HUES64 (cell line): ENCODE measurements around the gene RAB28.

Experiments used
- H3K27ac ChIP-seq: 2 replicates; pipeline ENCODE4 v1.7.0; 2013; ENCODE audit warnings: low read depth, low read length, inconsistent platforms
- H3K27me3 ChIP-seq: 2 replicates; pipeline ENCODE4 v1.6.1; 2013; ENCODE audit warnings: mild to moderate bottlenecking, low read length; ENCODE audit not compliant: insufficient read depth
- H3K36me3 ChIP-seq: 2 replicates; pipeline ENCODE4 v1.6.1; 2013; ENCODE audit warnings: mild to moderate bottlenecking, low read length; ENCODE audit not compliant: insufficient read depth
- H3K4me1 ChIP-seq: 2 replicates; pipeline ENCODE4 v1.6.1; 2013; ENCODE audit warnings: mild to moderate bottlenecking, low read length, moderate library complexity; ENCODE audit not compliant: insufficient read depth
- H3K4me3 ChIP-seq: 2 replicates; pipeline ENCODE4 v1.5.1; 2013; ENCODE audit warnings: mild to moderate bottlenecking, low read length, moderate library complexity
- H3K9ac ChIP-seq: 2 replicates; pipeline ENCODE4 v1.6.1; 2013; ENCODE audit warnings: mild to moderate bottlenecking, low read depth, low read length
- H3K9me3 ChIP-seq: 2 replicates; pipeline ENCODE4 v1.6.1; 2013; ENCODE audit warnings: low read depth, low read length; ENCODE audit not compliant: insufficient read depth
- WGBS: fragments of 150-250, 120-280 bp; methylation state at CpG from one replicate; pipeline ENCODE4 v1.1.7; 2013; ENCODE audit warnings: missing lambda C conversion rate; 5-methylcytosine and 5-hydroxymethylcytosine counted together

Gene RAB28

DNA sequence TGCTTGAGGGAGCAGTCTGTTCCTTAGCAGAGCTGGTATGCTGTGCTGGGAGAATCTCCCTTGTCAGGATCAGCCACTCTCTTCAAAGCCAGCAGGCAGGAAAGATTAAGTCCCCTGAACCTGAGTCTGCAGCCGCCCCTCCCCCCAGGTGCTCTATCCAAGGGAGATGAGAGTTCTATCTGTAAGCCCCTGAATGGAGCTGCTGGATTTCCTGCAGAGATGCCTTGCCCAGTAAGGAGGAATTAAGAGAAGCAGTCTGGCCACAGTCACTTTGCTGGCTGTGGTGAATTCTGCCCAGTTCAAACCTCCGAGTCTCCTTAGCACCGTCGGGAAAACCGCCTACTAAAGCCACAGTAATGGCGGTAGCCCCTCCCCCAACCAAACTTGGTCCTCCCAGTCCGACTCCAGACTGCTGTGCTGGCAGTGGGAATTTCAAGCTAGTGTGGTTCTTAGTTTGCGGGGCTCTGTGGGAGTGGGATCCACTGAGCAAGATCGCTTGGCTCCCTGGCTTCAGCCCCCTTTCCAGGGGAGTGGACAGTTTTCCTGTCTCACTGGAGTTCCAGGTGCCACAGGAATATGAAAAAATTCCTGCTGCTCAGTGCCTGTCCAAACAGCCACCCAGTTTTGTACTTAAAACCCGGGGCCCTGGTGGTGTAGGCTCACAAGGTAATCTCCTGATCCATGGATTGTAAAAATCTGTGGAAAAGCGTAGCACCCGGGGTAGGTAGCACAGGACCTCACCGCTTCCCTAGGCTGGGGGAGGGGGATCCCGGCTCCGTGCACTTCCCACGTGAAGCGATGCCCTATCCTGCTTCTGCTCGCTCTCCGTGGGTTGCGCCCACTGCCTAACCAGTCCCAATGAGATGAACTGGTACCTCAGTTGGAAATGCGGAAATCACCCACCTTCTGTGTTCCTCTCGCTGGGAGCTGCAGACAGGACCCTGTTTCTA lies 38.0 kb downstream of the RAB28 start:
- no peaks in the 10 kb centered on the region for H3K36me3 ChIP-seq
- WGBS: 6% methylated on average over 22 of the region's 22 CpGs
- no peaks in the 10 kb centered on the region for H3K27me3 ChIP-seq
- H3K9ac ChIP-seq: peak overlapping the region; percentile 85
- no peaks in the 10 kb centered on the region for H3K9me3 ChIP-seq
- peak overlapping the region; percentile 87 for H3K27ac ChIP-seq
- H3K4me1 ChIP-seq: peaks cover 25% of the 10 kb centered on the region
- peak overlapping the region; percentile 77 for H3K4me3 ChIP-seq

DNA sequence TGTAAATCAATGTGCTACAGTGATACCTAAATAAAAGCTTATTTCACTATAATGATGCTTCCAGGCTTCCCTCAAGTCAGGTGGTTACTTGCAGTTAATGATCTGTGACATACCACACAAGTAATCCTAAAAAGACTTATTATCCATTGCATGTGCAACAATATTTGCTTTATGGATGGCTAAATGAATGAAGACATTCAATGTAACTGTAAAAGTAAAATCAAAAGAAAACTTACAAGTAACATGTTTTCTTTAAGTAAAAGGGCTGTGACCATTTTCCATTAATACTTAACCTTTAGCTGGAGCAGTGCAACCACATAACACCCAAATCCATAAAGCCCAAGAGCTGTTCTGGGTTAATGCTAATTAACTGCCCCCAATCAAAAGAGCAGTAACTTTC lies 42.6 kb downstream of the RAB28 start:
- Histone ChIP-seq H3K27me3 (no peaks in the 10 kb centered on the region), H3K4me3 (no peak overlapping the region), H3K9me3 (no peaks in the 10 kb centered on the region; the same call in 1 of the 2 replicates), H3K36me3 (no peaks in the 10 kb centered on the region), H3K27ac (no peak overlapping the region), H3K9ac (no peak overlapping the region), H3K4me1 (peaks cover 7% of the 10 kb centered on the region)

DNA sequence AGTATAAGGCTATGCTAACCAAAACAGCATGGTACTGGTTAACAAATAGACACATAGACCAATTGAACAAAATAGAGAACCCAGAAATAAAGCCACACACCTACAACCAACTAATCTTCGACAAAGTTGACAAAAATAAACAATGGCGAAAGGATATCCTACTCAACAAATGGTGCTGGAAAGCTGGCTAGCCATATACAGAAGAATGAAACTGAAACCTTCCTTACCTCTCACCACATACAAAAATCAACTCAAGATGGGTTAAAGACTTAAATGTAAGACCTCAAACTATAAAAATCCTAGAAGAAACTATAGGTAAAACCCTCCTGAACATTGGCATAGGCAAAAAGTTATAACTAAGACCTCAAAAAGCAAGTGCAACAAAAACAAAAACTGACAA lies 47.2 kb downstream of the RAB28 start:
- no peak overlapping the region for H3K27ac ChIP-seq
- H3K9ac ChIP-seq: no peak overlapping the region
- no peak overlapping the region for H3K4me3 ChIP-seq
- no peaks in the 10 kb centered on the region for H3K27me3 ChIP-seq
- H3K4me1 ChIP-seq: peaks cover 15% of the 10 kb centered on the region
- H3K36me3 ChIP-seq: no peaks in the 10 kb centered on the region
- no peaks in the 10 kb centered on the region; the same call in 1 of the 2 replicates for H3K9me3 ChIP-seq
- WGBS: 97% methylated on average over 2 of the region's 2 CpGs

DNA sequence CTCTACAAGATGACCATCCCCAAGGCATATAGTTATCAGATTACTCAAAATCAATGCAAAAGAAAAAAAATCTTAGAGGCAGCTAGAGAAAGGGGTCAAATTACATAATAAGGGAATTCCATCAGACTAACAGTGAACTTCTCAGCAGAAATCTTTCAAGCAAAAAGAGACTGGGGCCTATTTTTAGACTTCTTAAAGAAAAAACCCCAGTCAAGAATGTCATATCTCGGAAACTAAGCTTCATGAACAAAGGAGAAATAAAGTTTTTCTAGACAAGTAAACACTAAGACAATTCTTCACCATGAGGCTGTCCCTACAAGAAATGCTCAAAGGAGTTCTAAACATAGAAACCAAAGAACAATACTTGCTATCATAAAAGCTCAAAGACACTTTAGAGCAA lies 51.7 kb downstream of the RAB28 start:
- no peaks in the 10 kb centered on the region for H3K9me3 ChIP-seq
- H3K4me1 ChIP-seq: peaks cover 32% of the 10 kb centered on the region
- no peaks in the 10 kb centered on the region for H3K36me3 ChIP-seq
- H3K27me3 ChIP-seq: no peaks in the 10 kb centered on the region
- H3K4me3 ChIP-seq: no peak overlapping the region
- no peak overlapping the region for H3K27ac ChIP-seq
- H3K9ac ChIP-seq: no peak overlapping the region
- 95% methylated on average over 1 of the region's 1 CpG for WGBS

DNA sequence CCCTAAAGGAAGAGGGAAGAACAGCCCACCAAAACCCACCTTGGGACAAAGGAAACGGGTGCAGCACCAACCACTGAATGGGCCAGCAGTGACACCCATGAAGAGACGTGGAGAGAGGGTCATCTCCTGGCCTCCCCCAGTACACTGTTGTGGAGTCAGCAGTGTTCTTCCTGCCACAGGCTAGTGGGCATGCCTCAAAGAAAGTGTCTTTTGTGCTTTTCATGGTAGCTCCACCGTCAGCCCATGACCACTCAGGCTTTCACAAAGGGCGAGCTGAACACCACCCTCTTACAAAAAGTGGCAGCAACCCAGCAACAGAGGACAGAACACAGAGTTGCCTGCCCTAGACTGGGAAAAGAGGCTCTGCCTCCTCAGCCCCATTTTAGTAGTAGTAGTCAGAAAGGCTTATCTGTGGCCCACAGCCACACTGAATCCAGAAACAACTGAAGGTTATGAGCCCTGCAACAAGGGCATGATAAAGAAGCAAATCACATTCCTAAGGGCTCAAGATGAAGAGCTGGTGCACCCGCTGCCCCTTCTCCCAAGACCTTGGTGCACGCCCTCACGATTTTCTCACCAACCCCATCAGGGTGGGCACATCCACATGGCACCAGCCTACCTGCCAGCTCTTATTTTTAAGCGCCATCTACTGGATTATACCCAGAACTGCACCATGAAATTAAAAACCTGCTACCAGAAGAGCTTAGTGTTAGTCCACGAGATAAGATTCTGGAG lies 53.1 kb downstream of the RAB28 start:
- Histone ChIP-seq H3K36me3 (no peaks in the 10 kb centered on the region), H3K4me1 (peaks cover 36% of the 10 kb centered on the region), H3K4me3 (no peak overlapping the region), H3K27me3 (no peaks in the 10 kb centered on the region), H3K9ac (no peak overlapping the region), H3K9me3 (no peaks in the 10 kb centered on the region), H3K27ac (no peak overlapping the region)
- WGBS: 78% methylated on average over 9 of the region's 9 CpGs

DNA sequence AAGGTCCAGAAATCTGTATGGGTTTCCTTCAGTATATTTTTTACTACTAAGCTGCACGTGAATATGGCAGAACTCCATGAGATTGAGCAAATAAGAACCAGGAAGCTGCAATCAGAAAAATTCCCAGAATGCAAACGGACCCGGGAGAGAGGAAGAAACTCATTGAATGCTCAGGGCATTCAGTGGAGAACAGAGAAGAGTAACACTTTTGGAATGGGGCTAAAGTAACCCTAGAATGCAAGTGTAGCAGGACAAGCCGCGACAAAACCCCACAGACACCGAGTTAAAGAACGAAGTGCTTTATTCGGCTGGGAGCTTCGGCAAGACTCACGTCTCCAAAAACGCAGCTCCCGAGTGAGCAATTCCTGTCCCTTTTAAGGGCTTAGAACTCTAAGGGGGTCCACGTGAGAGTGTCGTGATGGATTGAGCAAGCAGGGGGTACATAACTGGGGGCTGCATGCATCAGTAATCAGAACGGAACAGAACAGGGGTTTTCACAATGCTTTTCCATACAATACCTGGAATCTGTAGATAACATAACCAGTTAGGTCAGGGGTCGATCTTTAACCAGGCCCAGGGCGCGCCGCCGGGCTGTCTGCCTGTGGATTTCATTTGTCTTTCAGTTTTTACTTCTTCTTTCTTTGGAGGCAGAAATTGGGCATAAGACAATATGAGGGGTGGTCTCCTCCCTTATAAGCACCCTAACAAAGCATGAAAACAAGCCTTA lies 56.4 kb downstream of the RAB28 start:
- Histone ChIP-seq H3K36me3 (no peaks in the 10 kb centered on the region), H3K27ac (no peak overlapping the region), H3K4me3 (no peak overlapping the region), H3K4me1 (peaks cover 28% of the 10 kb centered on the region), H3K9ac (no peak overlapping the region; the same call in 1 of the 2 replicates), H3K27me3 (no peaks in the 10 kb centered on the region), H3K9me3 (no peaks in the 10 kb centered on the region)
- WGBS: 74% methylated on average over 20 of the region's 20 CpGs

DNA sequence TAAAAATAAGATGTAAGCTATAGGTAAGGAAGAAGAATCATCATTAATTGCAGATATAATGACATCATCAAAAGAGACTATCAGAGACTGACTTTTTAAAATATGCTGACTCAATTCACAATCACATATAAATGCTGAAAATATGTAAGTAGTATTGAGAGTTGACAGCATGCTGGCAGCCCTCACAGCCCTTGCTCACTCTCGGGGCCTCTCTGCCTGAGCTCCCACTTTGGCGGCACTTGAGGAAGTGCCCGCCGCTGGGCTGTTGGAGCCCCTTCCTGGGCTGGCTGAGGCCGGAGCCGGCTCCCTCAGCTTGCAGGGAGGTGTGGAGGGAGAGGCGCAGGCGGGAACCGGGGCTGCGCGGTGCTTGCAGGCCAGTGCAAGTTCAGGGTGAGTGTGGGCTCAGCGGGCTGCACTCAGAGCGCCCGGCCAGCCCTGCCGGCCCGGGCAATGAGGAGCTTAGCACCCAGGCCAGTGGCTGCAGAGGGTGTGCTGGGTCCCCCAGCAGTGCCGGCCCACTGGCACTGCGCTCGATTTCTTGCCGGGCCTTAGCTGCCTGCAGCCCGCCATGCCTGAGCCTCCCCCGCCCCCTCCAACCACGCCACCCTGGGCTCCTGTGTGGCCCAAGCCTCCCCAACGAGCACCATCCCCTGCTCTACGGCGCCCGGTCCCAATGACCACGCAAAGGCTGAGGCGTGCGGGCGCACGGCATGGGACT lies 68.9 kb downstream of the RAB28 start:
- Histone ChIP-seq H3K4me3 (no peak overlapping the region), H3K9ac (no peak overlapping the region), H3K4me1 (peaks cover 11% of the 10 kb centered on the region), H3K27ac (no peak overlapping the region), H3K27me3 (no peaks in the 10 kb centered on the region), H3K36me3 (no peaks in the 10 kb centered on the region), H3K9me3 (peaks cover 3% of the 10 kb centered on the region; the same call in 1 of the 2 replicates)
- 95% methylated on average over 32 of the region's 32 CpGs for WGBS

DNA sequence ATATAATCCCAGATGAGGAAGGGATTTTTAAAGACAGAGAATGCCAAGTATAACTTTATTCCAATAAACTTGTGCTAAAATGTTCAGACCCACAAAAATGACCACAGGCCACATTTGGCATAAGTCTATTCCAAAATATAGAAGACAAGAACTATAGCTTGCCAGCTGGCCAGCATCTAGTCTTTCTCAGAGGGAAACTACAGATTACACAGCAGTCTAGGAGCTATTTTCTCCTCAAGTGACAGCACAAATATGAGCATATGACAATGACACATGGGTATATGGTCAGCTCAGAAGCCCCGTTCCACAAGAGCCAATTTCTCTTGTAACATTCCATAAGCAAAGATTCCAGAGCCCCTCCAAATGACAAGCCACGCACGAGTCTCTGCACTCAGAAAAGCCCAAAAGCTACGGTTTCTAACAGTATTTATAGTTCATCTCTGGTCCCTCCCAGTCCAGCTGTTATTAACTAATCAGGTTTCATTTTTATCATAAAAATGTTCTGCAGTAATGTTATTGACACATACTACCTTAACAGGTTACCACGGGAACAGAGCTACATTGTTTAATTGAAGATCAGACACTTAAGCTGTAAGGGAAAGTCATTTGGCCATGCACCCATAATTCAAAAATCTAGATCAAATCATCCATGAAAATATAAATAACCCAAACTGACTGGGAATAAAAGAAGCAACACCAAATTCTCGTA lies 70.3 kb downstream of the RAB28 start:
- no peak overlapping the region for H3K27ac ChIP-seq
- no peak overlapping the region for H3K9ac ChIP-seq
- 92% methylated on average over 6 of the region's 6 CpGs for WGBS
- no peaks in the 10 kb centered on the region for H3K27me3 ChIP-seq
- H3K4me3 ChIP-seq: no peak overlapping the region
- H3K36me3 ChIP-seq: no peaks in the 10 kb centered on the region
- H3K9me3 ChIP-seq: peaks cover 3% of the 10 kb centered on the region; the same call in 1 of the 2 replicates
- peaks cover 11% of the 10 kb centered on the region for H3K4me1 ChIP-seq

DNA sequence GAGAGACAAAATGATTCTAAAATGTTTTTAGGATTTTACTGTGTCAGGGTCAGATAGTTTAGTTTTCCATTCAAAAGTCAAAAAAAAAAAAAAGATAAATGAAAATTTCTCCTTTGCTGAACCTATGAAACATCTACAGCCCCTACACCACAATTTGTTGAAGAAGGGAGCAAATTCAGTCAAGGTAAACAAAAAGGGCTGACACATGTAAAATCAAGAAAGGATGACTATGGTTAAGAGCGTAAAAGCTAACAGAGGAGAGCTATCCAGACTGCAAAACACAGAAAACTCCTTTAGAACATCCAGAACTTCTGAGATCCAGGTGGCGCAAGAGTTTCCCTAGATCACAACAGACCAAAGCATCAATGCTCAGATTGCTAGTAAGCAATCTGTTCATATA lies 72.2 kb downstream of the RAB28 start:
- Histone ChIP-seq H3K9me3 (peaks cover 3% of the 10 kb centered on the region; the same call in 1 of the 2 replicates), H3K9ac (no peak overlapping the region), H3K36me3 (no peaks in the 10 kb centered on the region), H3K4me1 (peaks cover 11% of the 10 kb centered on the region), H3K27ac (no peak overlapping the region), H3K4me3 (no peak overlapping the region), H3K27me3 (no peaks in the 10 kb centered on the region)
- 46% methylated on average over 2 of the region's 2 CpGs for WGBS

DNA sequence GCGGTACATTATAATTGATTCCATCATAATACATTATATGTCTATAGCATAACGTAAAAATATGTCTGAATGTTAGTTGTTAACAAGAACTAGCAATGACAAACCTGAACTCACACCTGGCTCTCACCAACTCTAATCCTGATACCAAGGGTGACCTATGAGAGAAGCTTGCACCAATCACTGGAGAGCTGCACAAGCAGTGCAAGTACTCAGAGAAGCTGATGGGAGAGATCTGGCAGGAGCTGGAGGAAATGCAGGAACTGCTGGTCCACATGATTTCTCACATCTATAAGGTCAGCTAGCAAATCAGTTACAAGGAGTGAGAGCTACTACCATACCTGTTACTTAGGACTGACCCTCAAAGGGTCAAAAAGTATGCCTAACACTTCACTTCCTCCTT lies 74.8 kb downstream of the RAB28 start:
- H3K9me3 ChIP-seq: no peaks in the 10 kb centered on the region
- no peaks in the 10 kb centered on the region for H3K27me3 ChIP-seq
- peaks cover 11% of the 10 kb centered on the region for H3K4me1 ChIP-seq
- H3K36me3 ChIP-seq: no peaks in the 10 kb centered on the region
- WGBS: 100% methylated on average over 1 of the region's 2 CpGs
- no peak overlapping the region for H3K4me3 ChIP-seq
- H3K27ac ChIP-seq: no peak overlapping the region
- no peak overlapping the region for H3K9ac ChIP-seq
